ENCODE measurements around the gene SCPEP1.

Gene SCPEP1

DNA sequence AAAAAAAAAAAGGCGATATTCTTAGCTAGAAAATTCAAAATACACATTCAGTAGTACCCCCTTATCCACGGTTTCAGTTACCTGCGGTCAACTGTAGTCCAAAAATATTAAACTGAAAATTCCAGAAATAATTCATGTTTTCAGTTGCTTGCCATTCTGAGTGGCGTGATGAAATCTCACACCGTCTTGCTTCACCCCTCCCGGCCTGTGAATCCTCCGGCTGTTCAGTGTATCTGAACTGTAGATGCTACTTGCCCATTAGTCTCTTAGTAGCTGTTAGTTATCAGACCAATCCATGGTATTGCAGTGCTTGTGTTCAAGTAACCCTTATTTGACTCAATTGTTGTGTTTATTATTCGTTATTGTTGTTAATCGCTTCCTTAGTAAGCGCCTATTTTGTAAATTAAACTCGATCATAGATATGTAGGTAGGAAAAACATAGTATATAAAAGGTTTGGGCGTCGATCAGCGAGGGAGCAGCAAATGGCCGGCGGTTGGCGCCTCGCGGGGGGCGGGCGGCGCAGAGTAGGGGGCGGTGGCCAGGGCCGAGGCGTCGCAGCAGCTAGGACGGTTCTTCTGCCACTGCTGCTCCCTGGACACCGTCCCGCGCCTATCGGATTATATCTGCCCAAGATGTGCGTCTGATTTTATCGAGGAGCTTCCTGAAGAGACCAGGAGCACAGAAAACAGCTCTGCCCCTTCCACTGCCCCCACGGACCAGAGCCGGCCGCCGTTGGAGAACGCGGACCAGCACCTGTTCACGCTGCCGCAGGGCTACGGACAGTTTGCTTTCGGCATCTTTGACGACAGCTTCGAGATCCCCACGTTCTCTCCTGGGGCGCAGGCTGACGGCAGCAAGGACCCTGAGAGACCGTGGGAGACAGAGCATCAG is 67.3 kb downstream of the SCPEP1 start:
- DNase-seq: peak; percentile 4

DNA sequence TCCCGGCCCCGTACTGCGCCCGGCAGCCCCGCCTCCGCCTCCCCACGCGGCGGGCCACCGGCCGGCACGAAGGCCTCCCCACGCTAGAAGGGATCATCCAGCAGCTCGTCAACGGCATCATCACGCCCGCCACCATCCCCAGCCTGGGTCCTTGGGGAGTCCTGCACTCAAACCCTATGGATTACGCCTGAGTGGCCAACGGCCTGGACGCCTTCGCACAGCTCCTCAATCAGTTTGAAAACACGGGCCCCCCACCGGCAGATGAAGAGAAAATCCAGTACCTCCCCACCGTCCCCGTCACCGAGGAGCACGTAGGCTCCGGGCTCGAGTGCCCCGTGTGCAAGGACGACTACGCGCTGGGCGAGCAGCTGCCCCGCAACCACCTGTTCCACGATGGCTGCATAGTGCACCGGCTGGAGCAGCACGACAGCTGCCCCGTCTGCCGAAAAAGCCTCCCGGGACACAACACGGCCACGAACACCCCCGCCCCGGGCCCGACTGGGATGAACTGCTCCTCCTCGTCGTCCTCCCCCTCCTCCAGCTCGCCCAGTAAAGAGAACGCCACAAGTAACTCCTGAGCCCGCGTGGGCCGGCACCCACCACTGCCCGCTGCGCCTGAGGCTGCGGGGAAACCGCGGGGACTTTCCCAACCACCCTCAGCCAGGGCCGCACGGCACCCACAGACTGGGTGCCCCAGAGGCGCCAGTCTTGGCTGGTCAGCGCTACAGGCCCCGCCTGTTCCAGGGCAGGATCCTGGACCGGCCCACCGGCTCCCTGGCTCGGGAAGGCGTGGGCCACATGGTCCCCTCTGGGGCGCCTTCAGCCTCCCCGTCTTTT is 68.2 kb downstream of the SCPEP1 start:
- peak; percentile 37 for DNase-seq

DNA sequence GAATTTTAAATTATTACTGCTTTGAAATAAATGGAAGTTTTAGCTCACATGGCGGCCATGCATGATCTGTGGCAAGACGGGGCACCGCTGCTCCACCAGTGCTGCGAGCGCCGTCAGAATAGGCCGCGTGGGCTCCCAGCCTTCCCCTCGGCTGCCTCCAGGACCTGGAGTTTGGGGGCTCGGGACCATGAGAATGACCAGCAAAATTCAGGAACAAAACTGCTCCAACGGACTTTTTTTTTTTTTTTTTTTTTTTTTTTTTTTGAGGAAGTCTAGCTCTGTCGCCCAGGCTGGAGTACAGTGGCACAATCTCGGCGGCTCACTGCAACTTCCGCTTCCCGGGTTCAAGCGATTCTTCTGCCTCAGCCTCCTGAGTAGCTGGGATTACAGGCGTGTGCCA is 68.8 kb downstream of the SCPEP1 start:
- DNase-seq: no peak

DNA sequence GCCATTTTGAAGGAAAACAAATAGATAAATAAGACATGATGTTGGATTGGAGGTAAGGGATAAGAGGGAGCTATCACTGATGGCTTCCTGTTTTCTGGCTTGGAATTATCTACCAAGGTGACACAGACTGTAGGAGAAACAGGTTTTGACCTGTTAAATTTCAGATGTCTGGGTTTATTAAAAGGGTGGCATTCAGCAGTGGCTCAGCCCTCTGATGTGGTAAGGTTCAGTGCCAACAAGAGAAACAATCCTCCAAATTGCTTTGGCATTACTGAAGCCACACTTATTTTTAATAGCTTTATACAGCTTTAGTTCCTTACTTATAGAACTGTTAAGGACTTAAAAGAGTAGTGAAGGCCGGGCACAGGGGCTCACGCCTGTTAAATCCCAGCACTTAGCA is 70.2 kb downstream of the SCPEP1 start:
- DNase-seq: no peak

DNA sequence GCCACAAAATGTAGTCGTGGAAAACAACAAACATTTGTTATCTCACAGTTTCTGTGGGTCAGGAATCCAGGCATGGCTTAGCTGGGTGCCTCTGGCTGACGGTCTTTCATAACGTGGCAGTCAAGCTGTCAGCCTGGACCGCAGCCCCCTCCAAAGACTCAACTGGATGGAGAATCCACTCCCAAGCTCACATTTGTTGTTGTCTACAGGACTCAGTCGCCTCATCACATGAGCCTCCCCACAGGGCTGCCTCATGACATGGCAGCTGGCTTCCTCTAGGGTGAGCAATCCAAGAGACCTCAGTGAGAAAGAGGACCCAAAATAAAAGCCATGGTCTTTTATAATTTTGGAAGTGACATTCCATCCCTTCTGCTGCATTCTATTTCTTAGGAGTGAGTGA is 72.4 kb downstream of the SCPEP1 start:
- no peak for DNase-seq

DNA sequence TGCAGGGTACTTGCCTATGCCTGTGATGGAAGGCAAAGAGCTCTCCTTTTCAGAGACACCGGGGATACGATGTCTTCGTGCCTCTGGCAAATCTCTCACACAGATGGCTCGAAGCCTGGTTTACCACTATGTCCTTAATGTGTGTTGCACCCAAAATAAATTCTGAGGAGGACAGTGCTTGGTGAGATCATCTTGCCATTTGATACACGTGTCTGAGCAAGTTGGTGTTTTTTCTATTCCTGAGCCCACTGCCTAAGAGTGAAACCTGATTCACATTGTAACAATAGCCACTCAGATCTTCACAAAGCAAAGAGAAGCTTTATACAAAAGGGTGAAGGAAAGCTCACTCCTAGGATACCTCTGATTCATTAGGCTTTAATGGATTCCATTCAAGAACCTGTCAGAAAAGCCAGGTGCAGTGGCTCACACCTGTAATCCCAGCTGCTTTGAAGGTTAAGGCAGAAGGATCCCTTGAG is 74.0 kb downstream of the SCPEP1 start:
- no peak for DNase-seq

All from stimulated activated CD4-positive, alpha-beta T cell treated with anti-CD3 and anti-CD28 coated beads, Interleukin-15, amount 100 ng/mL, for 24 hours (primary cell).